Measurements from ENCODE around the gene SH2D7.

The SH2D7 gene

GRCh38 chr15:78082743-78083110, 9.6 kb upstream of the SH2D7 start:
- no peaks in the 10 kb centered on the region for H3K9me3 ChIP-seq (ENCODE audit: insufficient read depth, low read depth, low read length)
- H3K4me3 ChIP-seq (ENCODE audit: low read length) = no peak overlapping the region

DNA sequence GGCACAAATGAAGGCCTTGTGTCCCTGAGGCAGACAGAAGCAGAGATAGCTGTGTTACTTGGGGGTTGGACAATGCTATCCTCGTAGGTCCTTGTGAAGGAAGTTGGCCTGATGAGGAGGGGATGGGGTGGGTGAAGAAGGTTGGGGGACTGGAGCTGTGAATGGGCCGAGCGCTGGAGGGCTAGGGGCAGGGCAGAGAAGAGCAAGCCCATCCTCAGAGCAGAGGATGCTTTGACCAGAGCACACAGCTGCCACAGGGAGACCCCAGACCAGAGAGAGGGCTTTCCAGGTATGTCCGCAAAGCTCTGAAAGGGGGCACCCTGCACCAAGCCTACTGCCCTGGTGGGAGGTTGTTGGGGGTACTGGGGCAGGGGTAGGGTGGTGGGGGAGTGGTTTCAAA, 9.2 kb upstream of the SH2D7 start:
- Histone ChIP-seq H3K27me3 (ENCODE audit: insufficient read depth, low read length) (no peaks in the 10 kb centered on the region), H3K27ac (ENCODE audit: low read length) (no peak overlapping the region), H3K9ac (ENCODE audit: low read depth, low read length) (no peak overlapping the region), H3K9me3 (ENCODE audit: insufficient read depth, low read depth, low read length) (no peaks in the 10 kb centered on the region), H3K36me3 (ENCODE audit: insufficient read depth, low read depth, low read length) (no peaks in the 10 kb centered on the region), H3K4me1 (ENCODE audit: insufficient read depth, low read length) (no peaks in the 10 kb centered on the region), H3K4me3 (ENCODE audit: low read length) (no peak overlapping the region)

More at GRCh38 chr15:78082743-78083110, 9.6 kb upstream of the SH2D7 start:
- Histone ChIP-seq H3K4me1 (ENCODE audit: insufficient read depth, low read length) (no peaks in the 10 kb centered on the region), H3K27ac (ENCODE audit: low read length) (no peak overlapping the region), H3K36me3 (ENCODE audit: insufficient read depth, low read depth, low read length) (no peaks in the 10 kb centered on the region), H3K9ac (ENCODE audit: low read depth, low read length) (no peak overlapping the region), H3K27me3 (ENCODE audit: insufficient read depth, low read length) (no peaks in the 10 kb centered on the region)

DNA sequence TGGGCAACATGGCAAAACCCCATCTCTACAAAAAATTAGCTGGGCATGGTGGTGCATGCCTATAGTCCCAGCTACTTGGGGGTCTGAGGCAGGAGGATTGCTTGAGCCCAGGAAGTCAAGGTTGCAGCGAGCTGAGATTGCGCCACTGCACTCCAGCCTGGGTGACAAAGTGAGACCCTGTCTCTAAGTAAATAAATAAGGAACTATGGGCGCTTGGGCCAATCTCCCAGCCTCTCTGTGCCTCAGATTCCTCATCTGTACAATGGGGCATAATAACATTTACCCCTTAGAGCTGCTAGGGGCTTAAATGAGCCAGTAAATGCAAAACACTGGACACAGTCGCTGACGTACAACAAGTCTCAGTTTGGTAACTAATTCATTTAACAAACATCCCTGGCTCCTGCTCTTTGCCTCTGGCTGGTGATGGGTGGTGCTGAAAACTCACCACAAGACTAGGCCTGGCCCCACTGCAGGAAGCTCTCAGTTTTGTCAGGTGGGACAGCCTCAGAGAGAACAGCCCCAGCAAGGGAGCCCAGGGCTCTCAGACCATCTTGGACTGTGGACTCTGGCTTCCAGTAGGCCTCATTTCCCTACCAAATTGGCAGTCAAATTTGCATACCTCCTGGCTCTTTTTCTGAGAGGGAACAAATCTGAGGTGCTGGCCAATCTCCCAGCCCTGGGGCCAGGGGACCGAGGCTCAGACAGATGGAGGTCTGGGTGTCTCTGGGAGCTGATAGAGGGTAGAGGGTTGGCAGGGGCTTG, 8.5 kb upstream of the SH2D7 start:
- Histone ChIP-seq H3K4me3 (ENCODE audit: low read length) (no peak overlapping the region), H3K9me3 (ENCODE audit: insufficient read depth, low read depth, low read length) (no peaks in the 10 kb centered on the region), H3K9ac (ENCODE audit: low read depth, low read length) (no peak overlapping the region), H3K27ac (ENCODE audit: low read length) (no peak overlapping the region), H3K27me3 (ENCODE audit: insufficient read depth, low read length) (no peaks in the 10 kb centered on the region), H3K36me3 (ENCODE audit: insufficient read depth, low read depth, low read length) (no peaks in the 10 kb centered on the region), H3K4me1 (ENCODE audit: insufficient read depth, low read length) (no peaks in the 10 kb centered on the region)

DNA sequence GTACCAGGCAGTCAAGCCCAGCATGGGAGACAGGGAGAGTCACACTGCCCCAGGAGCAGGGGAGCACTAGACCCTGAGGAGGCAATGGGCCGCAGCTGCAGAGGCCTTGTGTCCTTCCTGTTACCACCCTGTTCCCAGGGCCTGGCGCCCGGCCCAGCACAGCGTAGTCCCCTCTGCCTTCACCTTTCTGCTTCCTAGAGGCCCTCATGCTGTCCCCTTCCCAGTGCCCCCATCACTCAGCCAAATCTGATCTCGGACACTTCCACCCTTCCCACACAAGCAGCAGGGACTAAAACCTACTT, 8.0 kb upstream of the SH2D7 start:
- Histone ChIP-seq H3K4me1 (ENCODE audit: insufficient read depth, low read length) (no peaks in the 10 kb centered on the region), H3K27me3 (ENCODE audit: insufficient read depth, low read length) (no peaks in the 10 kb centered on the region), H3K4me3 (ENCODE audit: low read length) (no peak overlapping the region), H3K36me3 (ENCODE audit: insufficient read depth, low read depth, low read length) (no peaks in the 10 kb centered on the region), H3K9ac (ENCODE audit: low read depth, low read length) (no peak overlapping the region), H3K9me3 (ENCODE audit: insufficient read depth, low read depth, low read length) (no peaks in the 10 kb centered on the region), H3K27ac (ENCODE audit: low read length) (no peak overlapping the region)

DNA sequence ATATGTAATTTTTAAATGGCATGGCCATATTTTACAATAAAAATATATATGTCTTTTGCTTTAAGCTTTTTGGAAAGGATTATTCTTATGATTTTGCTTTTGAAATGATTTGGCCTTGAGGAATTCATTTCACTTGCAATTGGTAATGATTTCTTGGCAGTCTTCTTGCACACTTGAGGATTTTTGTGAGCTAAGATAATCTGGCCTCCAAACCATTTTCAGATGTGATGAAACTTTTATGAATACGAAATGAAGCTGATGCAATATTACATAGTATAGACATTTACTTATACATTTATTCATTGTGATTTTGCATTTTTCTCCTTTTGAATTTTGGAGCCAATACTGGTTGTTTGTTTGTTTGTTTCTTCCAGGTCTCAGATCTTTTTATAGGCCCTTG, 6.4 kb upstream of the SH2D7 start:
- H3K36me3 ChIP-seq (ENCODE audit: insufficient read depth, low read depth, low read length) = no peaks in the 10 kb centered on the region
- no peaks in the 10 kb centered on the region for H3K27me3 ChIP-seq (ENCODE audit: insufficient read depth, low read length)
- no peaks in the 10 kb centered on the region for H3K4me1 ChIP-seq (ENCODE audit: insufficient read depth, low read length)
- H3K27ac ChIP-seq (ENCODE audit: low read length) = no peak overlapping the region
- H3K4me3 ChIP-seq (ENCODE audit: low read length) = no peak overlapping the region
- H3K9me3 ChIP-seq (ENCODE audit: insufficient read depth, low read depth, low read length) = no peaks in the 10 kb centered on the region
- no peak overlapping the region for H3K9ac ChIP-seq (ENCODE audit: low read depth, low read length)

- Histone ChIP-seq H3K27ac (ENCODE audit: low read length) (no peak overlapping the region), H3K4me1 (ENCODE audit: insufficient read depth, low read length) (no peaks in the 10 kb centered on the region), H3K27me3 (ENCODE audit: insufficient read depth, low read length) (peaks cover 14% of the 10 kb centered on the region; the same call in 1 of the 2 replicates), H3K36me3 (ENCODE audit: insufficient read depth, low read depth, low read length) (no peaks in the 10 kb centered on the region), H3K9me3 (ENCODE audit: insufficient read depth, low read depth, low read length) (no peaks in the 10 kb centered on the region), H3K4me3 (ENCODE audit: low read length) (no peak overlapping the region), H3K9ac (ENCODE audit: low read depth, low read length) (no peak overlapping the region)
Measured at GRCh38 chr15:78087951-78088772, 4.2 kb upstream of the SH2D7 start.

GRCh38 chr15:78088773-78089080, 3.6 kb upstream of the SH2D7 start:
- Histone ChIP-seq H3K9ac (ENCODE audit: low read depth, low read length) (no peak overlapping the region), H3K36me3 (ENCODE audit: insufficient read depth, low read depth, low read length) (no peaks in the 10 kb centered on the region)

DNA sequence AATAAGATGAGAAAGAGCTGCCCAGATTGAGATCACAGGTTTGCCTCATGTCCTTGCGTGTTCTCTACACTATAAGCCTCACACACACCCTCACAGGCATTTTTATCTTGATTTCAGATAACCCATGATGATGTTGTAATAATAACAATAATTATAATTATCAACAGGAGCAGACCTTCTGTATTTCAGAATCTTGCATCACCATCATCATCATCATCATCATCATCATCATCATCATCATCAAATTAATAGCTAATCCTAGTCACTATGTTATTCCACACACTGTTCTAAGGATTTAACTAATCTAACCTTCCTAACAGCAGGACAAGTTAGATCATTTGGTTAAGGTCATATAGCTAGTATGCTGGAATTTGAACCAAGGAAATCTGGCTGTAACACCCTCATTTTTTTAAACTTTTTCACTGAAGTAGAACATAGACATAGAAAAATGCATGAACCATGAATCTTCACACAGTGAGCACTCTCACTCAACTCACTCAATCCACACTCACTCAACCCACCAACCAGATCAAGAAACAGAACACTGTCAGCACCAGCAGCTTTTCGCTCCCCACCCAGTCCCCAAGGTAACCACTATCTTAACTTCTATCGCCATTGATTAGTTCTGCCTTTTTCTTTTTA, 1.8 kb upstream of the SH2D7 start:
- no peaks in the 10 kb centered on the region for H3K9me3 ChIP-seq (ENCODE audit: insufficient read depth, low read depth, low read length)
- peaks cover 21% of the 10 kb centered on the region; the same call in 1 of the 2 replicates for H3K27me3 ChIP-seq (ENCODE audit: insufficient read depth, low read length)
- H3K27ac ChIP-seq (ENCODE audit: low read length) = no peak overlapping the region
- H3K9ac ChIP-seq (ENCODE audit: low read depth, low read length) = no peak overlapping the region
- no peaks in the 10 kb centered on the region for H3K4me1 ChIP-seq (ENCODE audit: insufficient read depth, low read length)
- no peaks in the 10 kb centered on the region for H3K36me3 ChIP-seq (ENCODE audit: insufficient read depth, low read depth, low read length)
- H3K4me3 ChIP-seq (ENCODE audit: low read length) = no peak overlapping the region

More at GRCh38 chr15:78088773-78089080, 3.6 kb upstream of the SH2D7 start:
- Histone ChIP-seq H3K9me3 (ENCODE audit: insufficient read depth, low read depth, low read length) (no peaks in the 10 kb centered on the region), H3K4me1 (ENCODE audit: insufficient read depth, low read length) (no peaks in the 10 kb centered on the region), H3K4me3 (ENCODE audit: low read length) (no peak overlapping the region), H3K27ac (ENCODE audit: low read length) (no peak overlapping the region), H3K27me3 (ENCODE audit: insufficient read depth, low read length) (peaks cover 20% of the 10 kb centered on the region; the same call in 1 of the 2 replicates)

GRCh38 chr15:78093242-78094020, 1.1 kb downstream of the SH2D7 start:
- Histone ChIP-seq H3K27me3 (ENCODE audit: insufficient read depth, low read length) (peaks cover 21% of the 10 kb centered on the region; the same call in 1 of the 2 replicates), H3K4me1 (ENCODE audit: insufficient read depth, low read length) (no peaks in the 10 kb centered on the region), H3K9me3 (ENCODE audit: insufficient read depth, low read depth, low read length) (no peaks in the 10 kb centered on the region), H3K27ac (ENCODE audit: low read length) (no peak overlapping the region), H3K4me3 (ENCODE audit: low read length) (no peak overlapping the region), H3K9ac (ENCODE audit: low read depth, low read length) (no peak overlapping the region), H3K36me3 (ENCODE audit: insufficient read depth, low read depth, low read length) (no peaks in the 10 kb centered on the region)

- Histone ChIP-seq H3K27me3 (ENCODE audit: insufficient read depth, low read length) (peaks cover 12% of the 10 kb centered on the region; the same call in 1 of the 2 replicates), H3K9me3 (ENCODE audit: insufficient read depth, low read depth, low read length) (no peaks in the 10 kb centered on the region), H3K27ac (ENCODE audit: low read length) (no peak overlapping the region), H3K36me3 (ENCODE audit: insufficient read depth, low read depth, low read length) (no peaks in the 10 kb centered on the region), H3K4me3 (ENCODE audit: low read length) (no peak overlapping the region), H3K4me1 (ENCODE audit: insufficient read depth, low read length) (no peaks in the 10 kb centered on the region), H3K9ac (ENCODE audit: low read depth, low read length) (no peak overlapping the region)
Measured at GRCh38 chr15:78097667-78098066, 5.3 kb downstream of the SH2D7 start.

- Histone ChIP-seq H3K4me1 (ENCODE audit: insufficient read depth, low read length) (no peaks in the 10 kb centered on the region), H3K9me3 (ENCODE audit: insufficient read depth, low read depth, low read length) (no peaks in the 10 kb centered on the region), H3K36me3 (ENCODE audit: insufficient read depth, low read depth, low read length) (no peaks in the 10 kb centered on the region), H3K4me3 (ENCODE audit: low read length) (no peak overlapping the region), H3K9ac (ENCODE audit: low read depth, low read length) (no peak overlapping the region), H3K27ac (ENCODE audit: low read length) (no peak overlapping the region), H3K27me3 (ENCODE audit: insufficient read depth, low read length) (peaks cover 6% of the 10 kb centered on the region; the same call in 1 of the 2 replicates)
Measured at GRCh38 chr15:78098131-78098755, 5.9 kb downstream of the SH2D7 start.

Data from iPS-20b (cell line).